Stimulated activated CD4-positive, alpha-beta T cell treated with anti-CD3 and anti-CD28 coated beads, Interleukin-12 subunit alpha, Interleukin-12 subunit beta, amount 100 ng/mL, for 4 hours (primary cell): ENCODE data around the gene RBBP8NL.
"Not testable (repeated sequence)": the region's sequence is repeated elsewhere in the genome, so short reads cannot be mapped to it uniquely, and the experiment has no call there.

ENCODE experiments used
- DNase-seq: peaks from one replicate; pipeline ENCODE4 v3.0.0-alpha.2; 2020

Gene RBBP8NL

GRCh38 chr20:62390317-62391164 is 36.8 kb downstream of the RBBP8NL start:
- no peak for DNase-seq

- no peak for DNase-seq
These were observed 37.7 kb downstream of the RBBP8NL start for GRCh38 chr20:62389601-62390087.

GRCh38 chr20:62388839-62389600 is 38.3 kb downstream of the RBBP8NL start:
- DNase-seq: no peak

- DNase-seq: no peak
These were observed 39.3 kb downstream of the RBBP8NL start for GRCh38 chr20:62387933-62388635.

GRCh38 chr20:62387219-62387913 is 40.0 kb downstream of the RBBP8NL start:
- DNase-seq: no peak

- peak; percentile 91 for DNase-seq
These were observed 40.7 kb downstream of the RBBP8NL start, which contains the start of gene RPS21 for GRCh38 chr20:62386383-62387218. Gene RPS21 (plus strand): TSS chr20:62387103. CDS start chr20:62387339, 236 bp downstream.

GRCh38 chr20:62382306-62383198 is 44.8 kb downstream of the RBBP8NL start:
- DNase-seq: peak; percentile 76

GRCh38 chr20:62381842-62382241 is 45.5 kb downstream of the RBBP8NL start:
- DNase-seq: no peak

- DNase-seq: no peak
These were observed 46.0 kb downstream of the RBBP8NL start for GRCh38 chr20:62381202-62381797.

GRCh38 chr20:62378215-62378614 is 49.1 kb downstream of the RBBP8NL start:
- DNase-seq: no peak

GRCh38 chr20:62377615-62378178 is 49.6 kb downstream of the RBBP8NL start:
- no peak for DNase-seq

GRCh38 chr20:62377064-62377461 is 50.3 kb downstream of the RBBP8NL start:
- DNase-seq: no peak

GRCh38 chr20:62376112-62377063 is 51.0 kb downstream of the RBBP8NL start:
- no peak for DNase-seq

GRCh38 chr20:62374331-62375152 is 52.8 kb downstream of the RBBP8NL start:
- no peak for DNase-seq

GRCh38 chr20:62373631-62374179 is 53.6 kb downstream of the RBBP8NL start:
- DNase-seq: not testable (repeated sequence)

- DNase-seq: no peak
These were observed 55.0 kb downstream of the RBBP8NL start for GRCh38 chr20:62372042-62372993.
